ENCODE data around the gene PCDHA4.
"Not testable (repeated sequence)": the region's sequence is repeated elsewhere in the genome, so short reads cannot be mapped to it uniquely, and the experiment has no call there.

GRCh38 chr5:140808241-140808888 lies 1.5 kb downstream of the PCDHA4 start:
- not testable (repeated sequence) for TF ChIP-seq CTCF, POLR2A (IDR thresholded peaks at IDR 0.05)

Data from testis (tissue), 2 donors.